PFSK-1 (cell line): Measurements from ENCODE around the gene S100A9.

Experiments
- POLR2AphosphoS5 ChIP-seq: IDR thresholded peaks from 2 replicates; pipeline ENCODE4 v1.6.1; 2012; ENCODE audit warnings: low read depth, mild to moderate bottlenecking, control low read depth, low read length, moderate library complexity
- SIN3A ChIP-seq: IDR thresholded peaks from 2 replicates; pipeline ENCODE4 v1.6.1; 2012; ENCODE audit warnings: mild to moderate bottlenecking, low read length, moderate library complexity, borderline replicate concordance; ENCODE audit not compliant: insufficient read depth
- TAF1 ChIP-seq: IDR thresholded peaks from 2 replicates; pipeline ENCODE4 v1.6.1; 2012; ENCODE audit warnings: low read length, control low read depth, borderline replicate concordance; ENCODE audit not compliant: insufficient read depth
- TF ChIP-seq, protein P1 (sequence below), 2 experiments: IDR thresholded peaks; 2 replicates each; pipeline versions ENCODE4 v1.6.1 to v1.8.0; 2011 to 2012; ENCODE audit warnings: low read depth in 2 of 2, low read length in 2 of 2, control low read depth in 1 of 2, inconsistent platforms in 1 of 2, mild to moderate bottlenecking in 1 of 2, moderate library complexity in 1 of 2; ENCODE audit not compliant: insufficient read depth in 1 of 2

- TF ChIP-seq TAF1 (no peak), SIN3A (no peak), POLR2AphosphoS5 (no peak)
- TF ChIP-seq, protein P1, sequence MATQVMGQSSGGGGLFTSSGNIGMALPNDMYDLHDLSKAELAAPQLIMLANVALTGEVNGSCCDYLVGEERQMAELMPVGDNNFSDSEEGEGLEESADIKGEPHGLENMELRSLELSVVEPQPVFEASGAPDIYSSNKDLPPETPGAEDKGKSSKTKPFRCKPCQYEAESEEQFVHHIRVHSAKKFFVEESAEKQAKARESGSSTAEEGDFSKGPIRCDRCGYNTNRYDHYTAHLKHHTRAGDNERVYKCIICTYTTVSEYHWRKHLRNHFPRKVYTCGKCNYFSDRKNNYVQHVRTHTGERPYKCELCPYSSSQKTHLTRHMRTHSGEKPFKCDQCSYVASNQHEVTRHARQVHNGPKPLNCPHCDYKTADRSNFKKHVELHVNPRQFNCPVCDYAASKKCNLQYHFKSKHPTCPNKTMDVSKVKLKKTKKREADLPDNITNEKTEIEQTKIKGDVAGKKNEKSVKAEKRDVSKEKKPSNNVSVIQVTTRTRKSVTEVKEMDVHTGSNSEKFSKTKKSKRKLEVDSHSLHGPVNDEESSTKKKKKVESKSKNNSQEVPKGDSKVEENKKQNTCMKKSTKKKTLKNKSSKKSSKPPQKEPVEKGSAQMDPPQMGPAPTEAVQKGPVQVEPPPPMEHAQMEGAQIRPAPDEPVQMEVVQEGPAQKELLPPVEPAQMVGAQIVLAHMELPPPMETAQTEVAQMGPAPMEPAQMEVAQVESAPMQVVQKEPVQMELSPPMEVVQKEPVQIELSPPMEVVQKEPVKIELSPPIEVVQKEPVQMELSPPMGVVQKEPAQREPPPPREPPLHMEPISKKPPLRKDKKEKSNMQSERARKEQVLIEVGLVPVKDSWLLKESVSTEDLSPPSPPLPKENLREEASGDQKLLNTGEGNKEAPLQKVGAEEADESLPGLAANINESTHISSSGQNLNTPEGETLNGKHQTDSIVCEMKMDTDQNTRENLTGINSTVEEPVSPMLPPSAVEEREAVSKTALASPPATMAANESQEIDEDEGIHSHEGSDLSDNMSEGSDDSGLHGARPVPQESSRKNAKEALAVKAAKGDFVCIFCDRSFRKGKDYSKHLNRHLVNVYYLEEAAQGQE (IDR thresholded peaks at IDR 0.05; ENCODE audit: insufficient read depth in 1 of 2, low read depth in 2 of 2, low read length in 2 of 2), result no peak
These were observed 12.2 kb upstream of the S100A9 start for GRCh38 chr1:153345187-153346076.
